OCI-LY3 (cell line): ENCODE measurements around the gene TMCC1.

ENCODE experiments used
- H2AFZ ChIP-seq: fragments of 200-600, 300-600 bp; shearing (Covaris generic); 2 replicates; pipeline ENCODE4 v1.6.0; 2014; ENCODE audit warnings: antibody characterized with exemption, low read depth, low read length
- H3K27ac ChIP-seq: fragments of 200-600, 300-600 bp; sonication (generic); 2 replicates; pipeline ENCODE4 v1.5.1; 2014; ENCODE audit warnings: mild to moderate bottlenecking, low read length, moderate library complexity, mixed read lengths
- H3K27me3 ChIP-seq: fragments of 200-600, 300-600 bp; sonication (generic); 2 replicates; pipeline ENCODE4 v1.6.1; 2014; ENCODE audit warnings: low read depth, low read length, mixed read lengths
- H3K36me3 ChIP-seq: fragments of 200-600, 300-600 bp; sonication (generic); replicated peaks from 2 replicates; pipeline ENCODE3; 2014; ENCODE audit warnings: low read depth, low read length, mixed read lengths
- H3K4me1 ChIP-seq: fragments of 300-600, 200-600 bp; sonication (generic); 2 replicates; pipeline ENCODE4 v1.6.1; 2014; ENCODE audit warnings: low read length, mixed read lengths
- H3K4me2 ChIP-seq: fragments of 200-600, 300-600 bp; sonication (generic); 2 replicates; pipeline ENCODE4 v1.6.1; 2014; ENCODE audit warnings: low read length, mixed read lengths
- H3K4me3 ChIP-seq: fragments of 300-600, 200-600 bp; sonication (generic); 2 replicates; pipeline ENCODE4 v1.5.1; 2014; ENCODE audit warnings: antibody characterized with exemption, mild to moderate bottlenecking, low read length, moderate library complexity
- H3K79me2 ChIP-seq: fragments of 300-600, 200-600 bp; shearing (Covaris generic); 2 replicates; pipeline ENCODE4 v1.6.1; 2014; ENCODE audit warnings: mild to moderate bottlenecking, low read length, mixed read lengths
- H3K9ac ChIP-seq: fragments of 300-600, 200-600 bp; shearing (Covaris generic); 2 replicates; pipeline ENCODE4 v1.6.0; 2014; ENCODE audit warnings: mild to moderate bottlenecking, low read length, moderate library complexity
- H3K9me3 ChIP-seq: fragments of 200-600, 300-600 bp; shearing (Covaris generic); 2 replicates; pipeline ENCODE4 v1.6.1; 2014; ENCODE audit warnings: low read length, mixed read lengths; ENCODE audit not compliant: insufficient read depth
- H4K20me1 ChIP-seq: fragments of 200-600, 300-600 bp; sonication (generic); 2 replicates; pipeline ENCODE4 v1.6.1; 2016; ENCODE audit warnings: low read length, mixed read lengths; ENCODE audit not compliant: insufficient read depth
- CTCF ChIP-seq: fragments of 200-600, 300-600 bp; sonication (generic); IDR thresholded peaks from 2 replicates; pipeline ENCODE4 v1.5.1; 2014; ENCODE audit warnings: antibody characterized with exemption, low read length, low read depth
- EZH2phosphoT487 ChIP-seq: fragments of 200-600 bp; shearing (Covaris generic); IDR thresholded peaks from 2 replicates; pipeline ENCODE4 v1.6.1; 2018; ENCODE audit warnings: antibody characterized with exemption, mixed run types, low read depth

TMCC1 gene

DNA sequence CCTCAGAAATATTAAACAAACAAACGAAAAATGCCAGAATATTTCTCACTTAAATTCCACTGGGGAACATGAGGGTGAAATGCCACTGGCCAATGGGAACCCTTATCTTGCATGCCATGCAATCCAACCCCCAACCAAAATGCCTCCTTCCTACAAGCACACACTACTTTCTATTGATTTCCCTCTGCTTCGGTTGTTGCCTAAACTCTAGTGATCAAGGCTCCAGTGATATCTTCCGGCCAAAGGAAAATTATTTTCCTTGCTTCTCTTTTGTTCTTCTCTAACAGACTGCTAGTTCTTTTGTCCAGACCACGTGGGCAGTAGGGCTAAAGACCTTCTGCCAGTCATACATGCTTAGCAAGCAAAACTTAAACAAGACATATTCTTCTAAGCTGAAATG lies 115.7 kb downstream of the TMCC1 start:
- H4K20me1 ChIP-seq, result no peaks in the 10 kb centered on the region
- H3K9ac ChIP-seq, result no peak overlapping the region
- no peak overlapping the region for H2AFZ ChIP-seq
- no peak overlapping the region for H3K27ac ChIP-seq
- H3K27me3 ChIP-seq, result no peaks in the 10 kb centered on the region
- peaks cover 7% of the 10 kb centered on the region for H3K4me1 ChIP-seq
- no peaks in the 10 kb centered on the region for H3K9me3 ChIP-seq
- H3K79me2 ChIP-seq, result no peaks in the 10 kb centered on the region
- H3K36me3 ChIP-seq, result peaks cover 8% of the 10 kb centered on the region
- no peak overlapping the region for H3K4me3 ChIP-seq
- no peak for TF ChIP-seq EZH2phosphoT487
- no peak for TF ChIP-seq CTCF
- no peak overlapping the region for H3K4me2 ChIP-seq

DNA sequence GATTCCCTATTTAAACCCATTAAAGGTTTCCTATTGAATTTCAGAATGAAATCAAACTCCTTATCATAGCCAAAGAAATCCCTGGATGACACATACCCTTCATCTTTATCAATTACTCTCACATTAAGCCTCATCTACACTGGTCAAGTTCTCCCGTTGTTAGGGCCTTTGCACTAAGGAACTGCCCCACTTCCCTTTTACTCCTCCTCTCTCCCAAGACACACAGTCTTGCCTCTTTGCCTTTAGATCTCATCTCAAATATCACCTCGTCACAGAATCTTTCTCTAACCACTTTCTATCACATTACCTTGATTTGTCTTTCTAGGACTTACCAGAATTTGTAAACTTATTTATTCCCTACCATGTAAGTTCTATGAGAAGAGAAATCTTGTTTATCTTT lies 117.6 kb downstream of the TMCC1 start:
- Histone ChIP-seq H3K4me1 (peaks cover 7% of the 10 kb centered on the region), H3K79me2 (no peaks in the 10 kb centered on the region), H2AFZ (no peak overlapping the region), H3K4me2 (no peak overlapping the region), H4K20me1 (no peaks in the 10 kb centered on the region), H3K4me3 (no peak overlapping the region), H3K9ac (no peak overlapping the region), H3K27me3 (no peaks in the 10 kb centered on the region), H3K9me3 (no peaks in the 10 kb centered on the region), H3K27ac (no peak overlapping the region), H3K36me3 (peaks cover 8% of the 10 kb centered on the region)
- TF ChIP-seq EZH2phosphoT487 (no peak), CTCF (no peak)

DNA sequence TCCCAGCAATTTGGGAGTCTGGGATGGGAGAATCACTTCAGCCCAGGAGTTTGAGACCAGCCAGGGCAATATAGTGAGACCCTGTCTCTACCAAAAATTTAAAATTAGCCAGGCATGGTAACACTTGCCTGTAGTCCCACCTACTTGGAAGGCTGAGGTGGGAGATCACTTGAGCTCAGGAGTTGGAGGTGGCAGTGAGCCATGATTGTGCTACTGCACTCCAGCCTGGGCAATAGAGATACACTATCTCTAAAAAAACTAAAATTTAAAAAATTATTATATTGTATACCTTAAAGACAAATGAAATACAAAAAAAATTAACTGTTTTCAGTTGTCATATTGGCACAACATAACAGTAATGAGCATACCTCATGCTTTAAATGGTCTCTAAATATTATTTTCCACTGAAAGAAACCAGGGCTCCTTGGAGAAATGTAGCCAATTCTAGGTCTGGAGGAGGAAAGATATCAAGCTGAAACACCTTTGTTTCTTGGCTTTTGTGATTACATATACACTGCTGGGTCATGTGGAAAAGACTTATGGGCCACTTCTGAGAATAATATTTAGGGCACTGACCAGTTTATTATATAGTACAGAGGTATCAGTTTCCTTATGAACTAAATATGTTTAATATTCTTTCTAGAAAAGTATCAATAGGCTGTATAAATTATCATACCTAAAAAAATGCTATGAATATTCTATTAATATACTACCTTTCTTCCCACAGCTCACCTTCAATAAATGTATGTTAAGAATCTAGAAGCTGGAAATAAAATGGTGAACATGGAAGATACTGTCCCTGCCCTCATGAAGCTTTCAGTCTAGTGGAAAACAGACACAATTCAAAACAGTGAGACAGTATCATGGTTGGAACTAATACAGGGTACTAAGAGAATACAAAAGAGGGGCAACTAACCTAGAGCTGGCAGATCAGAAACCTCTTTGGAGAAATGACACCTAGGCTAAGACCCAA lies 119.5 kb downstream of the TMCC1 start:
- no peak overlapping the region for H3K4me3 ChIP-seq
- H3K36me3 ChIP-seq, result peaks cover 8% of the 10 kb centered on the region
- no peak overlapping the region for H3K4me2 ChIP-seq
- H4K20me1 ChIP-seq, result no peaks in the 10 kb centered on the region
- no peak for TF ChIP-seq EZH2phosphoT487
- TF ChIP-seq CTCF, result no peak
- H3K27me3 ChIP-seq, result no peaks in the 10 kb centered on the region
- H3K9ac ChIP-seq, result no peak overlapping the region
- no peak overlapping the region for H3K27ac ChIP-seq
- H3K9me3 ChIP-seq, result no peaks in the 10 kb centered on the region
- H2AFZ ChIP-seq, result no peak overlapping the region
- no peaks in the 10 kb centered on the region for H3K79me2 ChIP-seq
- peaks cover 7% of the 10 kb centered on the region for H3K4me1 ChIP-seq

- no peak overlapping the region for H2AFZ ChIP-seq
- no peaks in the 10 kb centered on the region for H4K20me1 ChIP-seq
- H3K27me3 ChIP-seq, result no peaks in the 10 kb centered on the region
- H3K27ac ChIP-seq, result no peak overlapping the region
- H3K4me1 ChIP-seq, result peaks cover 7% of the 10 kb centered on the region
- no peaks in the 10 kb centered on the region for H3K79me2 ChIP-seq
- no peak for TF ChIP-seq EZH2phosphoT487
- no peaks in the 10 kb centered on the region for H3K9me3 ChIP-seq
- no peak overlapping the region for H3K4me3 ChIP-seq
- H3K9ac ChIP-seq, result no peak overlapping the region
- H3K36me3 ChIP-seq, result peaks cover 5% of the 10 kb centered on the region
- H3K4me2 ChIP-seq, result no peak overlapping the region
Observed at GRCh38 chr3:129770604-129771003, 122.9 kb downstream of the TMCC1 start.
